ENCODE data around the gene FRMPD4.

GRCh38 chrX:12138361-12139313 is at the start of gene FRMPD4:
- TF ChIP-seq DPF2 (CRISPR knock-in tag; IDR thresholded peaks at IDR 0.05; ENCODE audit: borderline replicate concordance, low read depth) (no peak), ZNF616 (CRISPR knock-in tag; IDR thresholded peaks at IDR 0.05; ENCODE audit: low read depth) (no peak), POLR2A (IDR thresholded peaks at IDR 0.05; ENCODE audit: insufficient read depth in 1 of 2, low read depth in 2 of 2, low read length in 2 of 2) (no peak), ZNF142 (CRISPR knock-in tag; IDR thresholded peaks at IDR 0.05) (no peak), SMYD3 (CRISPR knock-in tag; IDR thresholded peaks at IDR 0.05) (no peak), YEATS4 (CRISPR knock-in tag; IDR thresholded peaks at IDR 0.05; ENCODE audit: borderline replicate concordance) (no peak), JARID2 (CRISPR knock-in tag; IDR thresholded peaks at IDR 0.05; ENCODE audit: insufficient replicate concordance) (no peak), PAWR (CRISPR knock-in tag; IDR thresholded peaks at IDR 0.05; ENCODE audit: borderline replicate concordance) (no peak), TARDBP (CRISPR knock-in tag; IDR thresholded peaks at IDR 0.05) (no peak), ZNF124 (CRISPR knock-in tag; IDR thresholded peaks at IDR 0.05) (no peak), PHB2 (IDR thresholded peaks at IDR 0.05; ENCODE audit: partially characterized antibody) (no peak)
- TF ChIP-seq, protein P1, sequence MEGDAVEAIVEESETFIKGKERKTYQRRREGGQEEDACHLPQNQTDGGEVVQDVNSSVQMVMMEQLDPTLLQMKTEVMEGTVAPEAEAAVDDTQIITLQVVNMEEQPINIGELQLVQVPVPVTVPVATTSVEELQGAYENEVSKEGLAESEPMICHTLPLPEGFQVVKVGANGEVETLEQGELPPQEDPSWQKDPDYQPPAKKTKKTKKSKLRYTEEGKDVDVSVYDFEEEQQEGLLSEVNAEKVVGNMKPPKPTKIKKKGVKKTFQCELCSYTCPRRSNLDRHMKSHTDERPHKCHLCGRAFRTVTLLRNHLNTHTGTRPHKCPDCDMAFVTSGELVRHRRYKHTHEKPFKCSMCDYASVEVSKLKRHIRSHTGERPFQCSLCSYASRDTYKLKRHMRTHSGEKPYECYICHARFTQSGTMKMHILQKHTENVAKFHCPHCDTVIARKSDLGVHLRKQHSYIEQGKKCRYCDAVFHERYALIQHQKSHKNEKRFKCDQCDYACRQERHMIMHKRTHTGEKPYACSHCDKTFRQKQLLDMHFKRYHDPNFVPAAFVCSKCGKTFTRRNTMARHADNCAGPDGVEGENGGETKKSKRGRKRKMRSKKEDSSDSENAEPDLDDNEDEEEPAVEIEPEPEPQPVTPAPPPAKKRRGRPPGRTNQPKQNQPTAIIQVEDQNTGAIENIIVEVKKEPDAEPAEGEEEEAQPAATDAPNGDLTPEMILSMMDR (CRISPR knock-in tag; IDR thresholded peaks at IDR 0.05), result no peak

Measured in HepG2 (cell line).